GM12864 (cell line): ENCODE data around the gene DPYD.

Source experiments
- DNase-seq: peaks from one replicate; pipeline ENCODE4 v3.0.0-alpha.2; 2011; ENCODE audit warnings: low read depth
- H3K4me3 ChIP-seq: 2 replicates; pipeline ENCODE4 v1.5.1; 2011; ENCODE audit warnings: mild to moderate bottlenecking, low read depth, low read length, control low read depth
- CTCF ChIP-seq: IDR thresholded peaks from 2 replicates; pipeline ENCODE4 v1.5.1; 2011; ENCODE audit warnings: low read depth, mild to moderate bottlenecking, moderate library complexity, low read length, control low read depth, inconsistent platforms; ENCODE audit errors: missing control alignments

Gene DPYD

DNA sequence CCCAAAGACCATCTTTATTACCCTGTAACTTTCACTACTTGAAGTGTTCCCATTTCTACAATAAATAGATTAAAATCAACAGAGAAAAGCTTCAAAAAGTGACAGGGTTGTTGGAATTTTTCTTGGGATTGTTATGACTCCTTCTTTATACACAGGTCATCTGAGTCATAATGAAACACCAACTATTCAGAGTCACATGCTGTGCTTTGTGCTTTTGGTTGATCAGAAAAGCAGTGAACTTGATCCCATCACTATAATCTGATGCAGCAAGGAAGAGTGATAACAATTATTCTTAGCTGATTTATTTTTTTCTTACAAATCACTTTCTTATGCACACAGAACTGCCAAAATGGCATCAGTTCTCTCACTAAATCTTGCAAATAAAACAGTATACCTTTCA is 776.3 kb downstream of the DPYD start:
- no peak for DNase-seq
- no peak overlapping the region for H3K4me3 ChIP-seq
- TF ChIP-seq CTCF = no peak

GRCh38 chr1:97143236-97143882 is 777.5 kb downstream of the DPYD start:
- no peak overlapping the region for H3K4me3 ChIP-seq
- DNase-seq = no peak
- TF ChIP-seq CTCF = no peak

DNA sequence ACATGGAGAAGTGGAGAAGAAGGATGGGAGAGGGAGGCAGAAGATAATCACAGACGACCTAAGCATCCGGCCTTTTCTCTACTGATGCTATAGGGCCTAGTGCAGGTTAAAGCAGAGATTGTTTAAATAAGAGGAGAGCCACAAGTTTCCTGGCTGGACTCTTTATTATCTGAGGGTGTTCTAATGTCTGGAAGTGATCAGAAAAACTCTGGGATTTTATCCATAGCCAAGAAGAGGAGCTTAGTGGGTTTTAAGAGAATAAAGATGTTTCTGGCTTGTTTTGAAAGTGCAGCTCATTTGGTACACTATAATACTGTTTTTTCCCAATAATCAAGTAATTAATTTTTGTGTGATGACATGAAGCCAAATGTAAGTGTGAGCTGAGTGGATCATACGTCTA is 780.2 kb downstream of the DPYD start:
- no peak overlapping the region for H3K4me3 ChIP-seq
- no peak for DNase-seq
- no peak for TF ChIP-seq CTCF

DNA sequence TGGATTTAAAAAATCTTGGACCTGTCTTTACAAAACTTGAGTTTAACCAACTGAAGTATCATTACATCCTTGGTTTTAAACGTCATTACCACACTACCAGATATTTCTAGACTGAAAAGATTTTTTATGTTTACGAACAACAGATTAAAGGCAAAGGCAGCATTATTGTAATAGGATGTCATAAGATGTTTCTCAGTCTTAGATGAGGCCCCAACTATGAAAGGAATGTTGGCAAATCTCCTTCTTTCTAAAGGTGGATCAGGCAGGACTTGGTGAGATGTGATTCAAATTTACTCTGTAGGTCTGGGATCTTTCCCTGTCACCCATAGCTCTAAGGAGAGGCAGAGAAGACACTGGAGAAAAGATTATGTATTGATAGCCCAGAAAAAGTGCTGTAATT is 781.3 kb downstream of the DPYD start:
- H3K4me3 ChIP-seq = no peak overlapping the region
- no peak for DNase-seq
- no peak for TF ChIP-seq CTCF

GRCh38 chr1:97138515-97139032 is 782.3 kb downstream of the DPYD start:
- no peak for DNase-seq
- H3K4me3 ChIP-seq = no peak overlapping the region; the same call in 1 of the 2 replicates
- no peak for TF ChIP-seq CTCF

- peak; percentile 64 for TF ChIP-seq CTCF
- DNase-seq = peak; percentile 39
- H3K4me3 ChIP-seq = no peak overlapping the region; the same call in 1 of the 2 replicates
Observed at GRCh38 chr1:97137862-97138514, 782.8 kb downstream of the DPYD start.

GRCh38 chr1:97136996-97137395 is 783.8 kb downstream of the DPYD start:
- DNase-seq = no peak
- H3K4me3 ChIP-seq = no peak overlapping the region
- TF ChIP-seq CTCF = no peak
